HCT116 (cell line): ENCODE results near the gene HS6ST1. TPM values are rescaled to one million over a fixed set of nuclear protein-coding genes. Genes with fewer than 3 reads are reported as not detected.

Experiments
- ATAC-seq: fragments of 200-7000 bp; cut with Tn5 transposase; 2 replicates; pipeline ENCODE4 v1.9.1; 2020; ENCODE audit warnings: mild to moderate bottlenecking, moderate library complexity
- BruUV-seq: library from RNA; stranded (reverse); fragments of 400-500 nt; replicated peaks from 2 replicates; lab custom pipeline; 2021; lab: Mats Ljungman, UMichigan
- CTCF ChIA-PET: fragments of 300-600 bp; sonication (Branson Sonifier 250); formaldehyde crosslinking; loops from one replicate; lab custom pipeline; 2021; ENCODE audit warnings: antibody characterized with exemption; lab: Charles Lee
- POLR2A ChIA-PET: fragments of 300-600, 350-600 bp; sonication (Branson Sonifier 250); formaldehyde crosslinking; loops from one replicate; lab custom pipeline; 2021; ENCODE audit warnings: antibody characterized with exemption; lab: Charles Lee
- RAD21 ChIA-PET, 2 experiments: fragments of 300-600 bp; sonication (Branson Sonifier 250); formaldehyde crosslinking; loops; one replicate each; lab custom pipeline; 2023; ENCODE audit warnings: low total read pairs in 2 of 2; ENCODE audit not compliant: uncharacterized antibody in 2 of 2, unreplicated experiment in 2 of 2, low non-redundant PET in 1 of 2; lab: Charles Lee
- DNase-seq: peaks from one replicate; pipeline ENCODE4 v3.0.0-alpha.2; 2010; ENCODE audit warnings: low read depth, low spot score
- H2AFZ ChIP-seq: fragments of 200-600 bp; shearing (Covaris generic), sonication (generic); 2 replicates; pipeline ENCODE4 v1.6.1; 2017; ENCODE audit warnings: low read depth, mixed run types, mixed read lengths, antibody characterized with exemption, low read length; ENCODE audit not compliant: poor library complexity, severe bottlenecking
- H3K27ac ChIP-seq: 2 replicates; pipeline ENCODE4 v1.5.1; 2012; ENCODE audit warnings: low read depth, low read length
- H3K27me3 ChIP-seq: fragments of 200-600 bp; sonication (generic); 2 replicates; pipeline ENCODE4 v1.6.1; 2016; ENCODE audit warnings: mixed run types, low read length, mixed read lengths; ENCODE audit not compliant: insufficient read depth
- H3K36me3 ChIP-seq, 2 experiments: fragments of 200-500 bp in 1 of 2; fragments of 200-600 bp in 1 of 2; sonication (Bioruptor generic) in 1 of 2; sonication (generic) in 1 of 2; 2 replicates each; pipeline versions ENCODE4 v1.5.1 to v1.6.1; 2014 to 2016; ENCODE audit warnings: low read length in 2 of 2, inconsistent platforms in 1 of 2, mixed read lengths in 1 of 2, mixed run types in 1 of 2; ENCODE audit not compliant: insufficient read depth in 2 of 2, control insufficient read depth in 1 of 2
- H3K4me1 ChIP-seq, 2 experiments: fragments of 200-600 bp in 1 of 2; sonication (generic) in 1 of 2; 2 replicates each; pipeline versions ENCODE4 v1.5.1 to v1.6.1; 2012 to 2017; ENCODE audit warnings: low read length in 2 of 2, inconsistent platforms in 1 of 2, mild to moderate bottlenecking in 1 of 2, mixed read lengths in 1 of 2, mixed run types in 1 of 2, moderate library complexity in 1 of 2; ENCODE audit not compliant: insufficient read depth in 2 of 2, control insufficient read depth in 1 of 2
- H3K4me2 ChIP-seq: fragments of 200-600 bp; sonication (generic); 2 replicates; pipeline ENCODE4 v1.6.1; 2017; ENCODE audit warnings: mixed run types, low read length, mixed read lengths
- H3K4me3 ChIP-seq, 2 experiments: fragments of 200-600 bp in 1 of 2; sonication (generic) in 1 of 2; replicated peaks in 1 of 2; 2 replicates each; pipeline ENCODE4 v1.5.1; 2011 to 2016; ENCODE audit warnings: low read length in 2 of 2, control low read depth in 1 of 2, low read depth in 1 of 2, mild to moderate bottlenecking in 1 of 2, mixed read lengths in 1 of 2, mixed run types in 1 of 2
- H3K79me2 ChIP-seq: fragments of 200-600 bp; sonication (generic); 2 replicates; pipeline ENCODE4 v1.6.1; 2017; ENCODE audit warnings: mild to moderate bottlenecking, mixed run types, low read length, moderate library complexity, mixed read lengths; ENCODE audit not compliant: insufficient read depth
- H3K9ac ChIP-seq: fragments of 200-600 bp; sonication (generic); 2 replicates; pipeline ENCODE4 v1.6.1; 2016; ENCODE audit warnings: low read length, mixed read lengths
- H3K9me2 ChIP-seq: fragments of 200-600 bp; sonication (generic), shearing (Covaris generic); 2 replicates; pipeline ENCODE4 v1.6.1; 2017; ENCODE audit warnings: mixed run types, mild to moderate bottlenecking, moderate library complexity; ENCODE audit not compliant: insufficient read depth
- H3K9me3 ChIP-seq, 2 experiments: fragments of 200-500 bp in 1 of 2; fragments of 200-600 bp in 1 of 2; sonication (Bioruptor generic) in 1 of 2; sonication (generic) in 1 of 2; 2 replicates each; pipeline ENCODE4 v1.6.1; 2014 to 2017; ENCODE audit warnings: low read length in 2 of 2, mixed read lengths in 2 of 2, inconsistent platforms in 1 of 2, low read depth in 1 of 2, mild to moderate bottlenecking in 1 of 2, mixed run types in 1 of 2, moderate library complexity in 1 of 2; ENCODE audit not compliant: control insufficient read depth in 1 of 2, insufficient read depth in 1 of 2
- H4K20me1 ChIP-seq: fragments of 200-600 bp; sonication (generic), shearing (Covaris generic); 2 replicates; pipeline ENCODE4 v1.6.1; 2017; ENCODE audit warnings: mixed run types, mild to moderate bottlenecking, moderate library complexity; ENCODE audit not compliant: insufficient read depth
- ATF3 ChIP-seq: IDR thresholded peaks from 2 replicates; pipeline ENCODE4 v1.6.1; 2012
- CBX3 ChIP-seq: IDR thresholded peaks from 2 replicates; pipeline ENCODE4 v1.6.1; 2012; ENCODE audit warnings: low read depth
- CEBPB ChIP-seq: IDR thresholded peaks from 2 replicates; pipeline ENCODE4 v1.6.1; 2012; ENCODE audit warnings: low read depth
- CTCF ChIP-seq, 3 experiments: fragments of 200-600 bp in 1 of 3; sonication (generic) in 1 of 3; IDR thresholded peaks in 2 of 3; conservative IDR thresholded peaks in 1 of 3; 2 replicates each; pipeline ENCODE4 v1.5.1; 2012 to 2017; ENCODE audit warnings: low read depth in 2 of 3, low read length in 2 of 3, antibody characterized with exemption in 1 of 3, borderline replicate concordance in 1 of 3, control low read depth in 1 of 3, mild to moderate bottlenecking in 1 of 3, mixed read lengths in 1 of 3, mixed run types in 1 of 3, moderate library complexity in 1 of 3; ENCODE audit not compliant: insufficient read depth in 1 of 3
- ELF1 ChIP-seq: IDR thresholded peaks from 2 replicates; pipeline ENCODE4 v1.6.1; 2012; ENCODE audit warnings: low read depth, borderline replicate concordance
- EZH2phosphoT487 ChIP-seq: fragments of 200-600 bp; IDR thresholded peaks from 2 replicates; pipeline ENCODE4 v1.6.1; 2018; ENCODE audit warnings: antibody characterized with exemption, borderline replicate concordance
- FOSL1 ChIP-seq: IDR thresholded peaks from 2 replicates; pipeline ENCODE4 v1.6.1; 2012; ENCODE audit warnings: low read depth
- JUND ChIP-seq: IDR thresholded peaks from 2 replicates; pipeline ENCODE4 v1.6.1; 2012
- POLR2A ChIP-seq: IDR thresholded peaks from 2 replicates; pipeline ENCODE4 v1.7.0; 2011; ENCODE audit warnings: borderline replicate concordance; ENCODE audit not compliant: insufficient read depth, insufficient read length; ENCODE audit errors: extremely low read depth
- POLR2AphosphoS5 ChIP-seq: IDR thresholded peaks from 2 replicates; pipeline ENCODE4 v1.6.1; 2011; ENCODE audit warnings: mild to moderate bottlenecking, low read depth, low read length, moderate library complexity
- RAD21 ChIP-seq: IDR thresholded peaks from 2 replicates; pipeline ENCODE4 v1.6.1; 2012; ENCODE audit warnings: low read depth, mild to moderate bottlenecking
- REST ChIP-seq: IDR thresholded peaks from 2 replicates; pipeline ENCODE4 v1.6.1; 2012; ENCODE audit warnings: low read depth
- SIN3A ChIP-seq: IDR thresholded peaks from 2 replicates; pipeline ENCODE4 v1.6.1; 2012; ENCODE audit warnings: low read depth
- SP1 ChIP-seq: IDR thresholded peaks from 2 replicates; pipeline ENCODE4 v1.6.1; 2012; ENCODE audit warnings: low read depth
- SRF ChIP-seq: IDR thresholded peaks from 2 replicates; pipeline ENCODE4 v1.6.1; 2012; ENCODE audit warnings: low read depth
- TCF7L2 ChIP-seq: IDR thresholded peaks from 2 replicates; pipeline ENCODE4 v1.7.0; 2011; ENCODE audit warnings: borderline replicate concordance, inconsistent platforms; ENCODE audit not compliant: insufficient read depth, insufficient read length; ENCODE audit errors: extremely low read depth
- ZBTB33 ChIP-seq: IDR thresholded peaks from 2 replicates; pipeline ENCODE4 v1.6.1; 2011; ENCODE audit warnings: mild to moderate bottlenecking, low read length, moderate library complexity; ENCODE audit not compliant: insufficient replicate concordance; ENCODE audit errors: extremely low read depth
- ZNF274 ChIP-seq: fragments of 200-500 bp; sonication (Bioruptor generic); IDR thresholded peaks from 2 replicates; pipeline ENCODE4 v1.6.1; 2014; ENCODE audit warnings: mild to moderate bottlenecking, low read depth, low read length, inconsistent platforms
- intact Hi-C: fragments of 100-400 bp; cut with micrococcal nuclease; formaldehyde crosslinking; loops from 2 replicates; pipeline ENCODE4 v1.10.0; 2022
- total RNA-seq: library from RNA; stranded (reverse); gene quantifications from one replicate; pipeline ENCODE4 v1.2.1, GENCODE V29; 2021; ENCODE audit not compliant: unreplicated experiment

Gene HS6ST1
- total RNA-seq, 1 experiment from 2014 or later: 35.0 TPM

GRCh38 chr2:128304330-128304714 is 14.3 kb downstream of the HS6ST1 start:
- DNase-seq: no peak
- Histone ChIP-seq H3K9me2 (no peaks in the 10 kb centered on the region), H3K79me2 (peaks cover 92% of the 10 kb centered on the region), H3K4me1 (peaks cover 33 to 59% of the 10 kb centered on the region in 2 experiments), H2AFZ (no peak overlapping the region), H3K9me3 (no peaks in the 10 kb centered on the region)
- POLR2A ChIA-PET: no interaction called here
- intact Hi-C loops: no loop called here
- CTCF ChIA-PET: interaction anchor here (1.0 kb wide), 1 partner anchor 125 kb away, joined by 3 read pairs; no protein-coding TSS in a partner anchor
- no peak for ATAC-seq
- TF ChIP-seq POLR2AphosphoS5 (no peak), TCF7L2 (no peak), ELF1 (no peak), RAD21 (no peak), SP1 (no peak), ZNF274 (no peak), ATF3 (no peak), JUND (no peak), POLR2A (no peak), REST (no peak), SRF (no peak), CTCF (IDR thresholded peaks at IDR 0.05 in 2 of 3, conservative IDR thresholded peaks at IDR 0.05 in 1 of 3; ENCODE audit: borderline replicate concordance in 1 of 3, insufficient read depth in 1 of 3, low read depth in 2 of 3, low read length in 2 of 3) (no peak), FOSL1 (no peak), ZBTB33 (no peak), CBX3 (no peak), EZH2phosphoT487 (no peak), SIN3A (no peak), CEBPB (no peak)
- TF ChIP-seq, all 23 proteins: peak for 0
- H3K36me3 ChIP-seq: no peaks in the 10 kb centered on the region; a peak in 1 of 4 replicates
- peak overlapping the region; percentile 83 for H3K4me2 ChIP-seq
- peak overlapping the region; percentile 90; the same call in 1 of the 2 replicates for H3K27ac ChIP-seq
- no peak overlapping the region for H3K4me3 ChIP-seq
- RAD21 ChIA-PET: no interaction called here
- H4K20me1 ChIP-seq: peaks cover 3% of the 10 kb centered on the region; the same call in 1 of the 2 replicates
- no peaks in the 10 kb centered on the region for H3K27me3 ChIP-seq
- H3K9ac ChIP-seq: no peak overlapping the region
- BruUV-seq: no TSS peak
